Measurements from ENCODE around the gene ADAMTS17.

- TF ChIP-seq, protein P1, sequence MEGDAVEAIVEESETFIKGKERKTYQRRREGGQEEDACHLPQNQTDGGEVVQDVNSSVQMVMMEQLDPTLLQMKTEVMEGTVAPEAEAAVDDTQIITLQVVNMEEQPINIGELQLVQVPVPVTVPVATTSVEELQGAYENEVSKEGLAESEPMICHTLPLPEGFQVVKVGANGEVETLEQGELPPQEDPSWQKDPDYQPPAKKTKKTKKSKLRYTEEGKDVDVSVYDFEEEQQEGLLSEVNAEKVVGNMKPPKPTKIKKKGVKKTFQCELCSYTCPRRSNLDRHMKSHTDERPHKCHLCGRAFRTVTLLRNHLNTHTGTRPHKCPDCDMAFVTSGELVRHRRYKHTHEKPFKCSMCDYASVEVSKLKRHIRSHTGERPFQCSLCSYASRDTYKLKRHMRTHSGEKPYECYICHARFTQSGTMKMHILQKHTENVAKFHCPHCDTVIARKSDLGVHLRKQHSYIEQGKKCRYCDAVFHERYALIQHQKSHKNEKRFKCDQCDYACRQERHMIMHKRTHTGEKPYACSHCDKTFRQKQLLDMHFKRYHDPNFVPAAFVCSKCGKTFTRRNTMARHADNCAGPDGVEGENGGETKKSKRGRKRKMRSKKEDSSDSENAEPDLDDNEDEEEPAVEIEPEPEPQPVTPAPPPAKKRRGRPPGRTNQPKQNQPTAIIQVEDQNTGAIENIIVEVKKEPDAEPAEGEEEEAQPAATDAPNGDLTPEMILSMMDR (IDR thresholded peaks at IDR 0.05): no peak
- TF ChIP-seq EZH2 (IDR thresholded peaks at IDR 0.05): no peak
Measured at GRCh38 chr15:99944131-99944530, 397.6 kb downstream of the ADAMTS17 start.

Measured in neural progenitor cell (in vitro differentiated cells).